Right lobe of liver (tissue), 4 donors: Measurements from ENCODE around the gene PPARG.

Experiments used
- CTCF ChIP-seq, 4 donors: fragments of 200-600 bp in 3 of 4; fragments of 450-650 bp in 1 of 4; IDR thresholded peaks; one replicate each; pipeline versions ENCODE4 v1.5.1 to v1.8.0; 2016 to 2022; ENCODE audit warnings: antibody characterized with exemption in 4 of 4, mild to moderate bottlenecking in 2 of 4
- POLR2A ChIP-seq: fragments of 450-650 bp; IDR thresholded peaks from one replicate; pipeline ENCODE4 v1.6.1; 2017; ENCODE audit warnings: antibody characterized with exemption, mild to moderate bottlenecking
- donor health status: DM: no; HTN: no; CAD: no.
- donor health status: DM: no; HTN: no; CAD: no.
- donor health status: DM: no; HTN: yes; CAD: no.

GRCh38 chr3:12327021-12327420 lies 38.2 kb downstream of the PPARG start:
- TF ChIP-seq CTCF (IDR thresholded peaks at IDR 0.05) (no peak), POLR2A (no peak)
